Stimulated activated CD4-positive, alpha-beta T cell treated with anti-CD3 and anti-CD28 coated beads, Interleukin-4, amount 100 ng/mL, for 24 hours (primary cell): ENCODE data around the gene PREP.

Experiments
- DNase-seq: peaks from one replicate; pipeline ENCODE4 v3.0.0-alpha.2; 2020

The PREP gene

GRCh38 chr6:105391705-105392104, 11.2 kb downstream of the PREP start:
- DNase-seq: no peak

- DNase-seq: no peak
Observed at GRCh38 chr6:105389543-105389942, 13.3 kb downstream of the PREP start.

DNA sequence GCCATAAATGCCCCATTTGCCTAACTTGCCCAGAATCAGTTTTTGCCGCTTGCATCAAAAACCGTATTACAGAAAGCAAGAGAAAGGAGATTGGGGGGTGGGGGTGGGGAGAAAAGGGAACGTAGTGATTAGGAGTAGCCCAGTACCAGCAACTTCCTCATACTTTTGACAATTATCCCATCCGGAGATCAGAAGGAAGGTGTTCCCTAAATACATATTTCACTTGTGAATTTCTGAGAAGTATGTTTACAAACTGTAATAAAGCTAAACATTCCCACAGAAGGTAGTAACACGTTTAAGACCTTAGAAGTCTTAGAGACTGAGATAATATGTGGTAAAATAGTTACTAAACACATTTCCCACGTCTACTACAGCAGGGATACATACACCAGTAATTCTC, 14.5 kb downstream of the PREP start:
- DNase-seq: no peak

DNA sequence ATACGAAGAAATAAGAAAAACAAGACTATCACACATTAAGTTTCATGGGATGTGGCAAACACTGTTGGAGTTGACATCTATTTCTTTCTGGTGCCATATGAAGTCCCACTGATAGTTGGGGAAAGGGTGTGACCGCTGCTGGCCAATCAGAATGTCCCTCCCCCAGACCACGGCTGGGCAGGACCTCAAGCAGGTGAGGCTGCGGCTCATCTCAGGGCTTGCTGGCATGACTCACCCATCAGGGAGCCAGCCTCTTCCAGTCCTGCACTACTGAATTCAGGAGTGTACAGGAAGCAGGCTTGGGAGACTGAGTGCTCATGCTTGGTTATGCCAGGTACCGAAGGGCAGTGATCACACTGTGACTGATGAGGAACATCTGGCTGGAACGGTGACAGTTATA, 18.9 kb downstream of the PREP start:
- DNase-seq: no peak

DNA sequence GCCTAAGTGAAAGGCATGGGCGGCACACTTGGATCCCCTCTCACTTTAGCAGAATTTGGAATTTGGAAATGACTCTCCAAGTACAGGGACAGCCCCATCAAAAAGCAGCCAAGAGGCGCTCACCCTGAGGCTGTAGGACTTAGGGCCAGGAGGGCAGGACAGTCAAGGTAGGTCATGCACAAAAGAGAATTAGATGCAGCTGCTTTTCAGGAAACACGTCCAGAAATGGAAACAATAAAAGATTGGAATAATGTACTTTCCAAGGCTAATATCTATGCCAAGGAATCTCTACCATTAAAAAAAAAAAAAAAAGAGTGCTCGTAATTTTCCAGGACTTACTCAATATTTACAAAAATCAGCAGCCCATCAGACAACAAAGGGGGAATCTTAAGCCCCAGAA, 19.9 kb downstream of the PREP start:
- DNase-seq: no peak

DNA sequence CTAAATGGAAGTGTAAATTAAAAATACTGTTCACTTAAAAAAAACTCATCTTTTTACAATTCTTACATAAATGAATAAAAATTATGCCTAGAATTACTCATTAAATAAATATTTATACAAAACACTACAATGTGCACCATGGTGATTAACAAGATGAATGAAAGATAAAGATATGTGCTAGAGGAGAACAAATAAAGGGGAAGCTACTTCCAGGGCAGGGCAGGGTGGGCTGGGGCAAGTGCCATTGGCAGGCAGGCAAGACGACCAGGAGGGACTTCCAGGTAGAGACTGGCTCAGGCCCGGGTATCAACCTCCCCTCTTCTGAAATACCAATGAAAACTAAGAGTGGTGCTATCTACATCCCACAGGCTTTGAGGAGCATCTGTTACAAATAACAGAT, 20.4 kb downstream of the PREP start:
- no peak for DNase-seq

DNA sequence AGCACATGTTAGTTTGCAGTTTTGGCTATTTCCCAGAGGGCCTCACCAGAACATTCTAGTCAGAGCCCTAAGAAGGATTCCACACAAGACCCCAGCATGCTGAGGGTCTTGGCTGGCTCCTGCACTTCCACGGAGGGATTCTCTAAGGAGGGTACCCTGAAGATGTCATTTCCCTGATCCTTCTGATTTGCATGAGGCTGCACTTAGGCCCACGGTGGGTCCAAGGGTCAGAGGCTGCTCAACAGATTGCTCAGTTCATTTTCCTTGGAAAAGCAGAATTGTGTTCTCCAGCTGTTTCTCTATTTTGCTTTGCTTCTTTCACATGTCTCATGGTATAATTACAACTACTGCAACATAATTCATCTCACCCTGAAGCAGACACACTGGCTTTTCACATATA, 22.2 kb downstream of the PREP start:
- no peak for DNase-seq

- no peak for DNase-seq
Observed at GRCh38 chr6:105375797-105376196, 27.1 kb downstream of the PREP start.

GRCh38 chr6:105374010-105374420, 28.9 kb downstream of the PREP start:
- DNase-seq: no peak

DNA sequence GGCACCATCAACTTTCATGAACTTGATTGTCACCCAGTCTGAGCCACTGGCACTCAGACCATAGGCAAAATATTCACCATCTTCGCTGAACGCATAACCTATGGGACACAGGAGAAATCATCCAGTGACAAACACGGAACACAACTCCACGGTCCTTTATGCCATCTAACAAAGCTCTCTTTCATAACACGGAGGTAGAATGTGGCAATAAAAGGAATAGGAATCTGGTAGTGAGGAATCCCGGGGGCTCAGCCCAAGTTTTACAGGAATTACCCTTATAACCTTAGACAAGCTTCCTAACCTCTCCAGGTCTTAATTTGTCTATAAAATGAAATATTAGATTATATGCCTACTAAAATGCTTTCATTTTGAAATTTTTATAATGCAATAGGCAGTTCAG, 29.4 kb downstream of the PREP start:
- DNase-seq: no peak

GRCh38 chr6:105372849-105373182, 30.1 kb downstream of the PREP start:
- DNase-seq: no peak

DNA sequence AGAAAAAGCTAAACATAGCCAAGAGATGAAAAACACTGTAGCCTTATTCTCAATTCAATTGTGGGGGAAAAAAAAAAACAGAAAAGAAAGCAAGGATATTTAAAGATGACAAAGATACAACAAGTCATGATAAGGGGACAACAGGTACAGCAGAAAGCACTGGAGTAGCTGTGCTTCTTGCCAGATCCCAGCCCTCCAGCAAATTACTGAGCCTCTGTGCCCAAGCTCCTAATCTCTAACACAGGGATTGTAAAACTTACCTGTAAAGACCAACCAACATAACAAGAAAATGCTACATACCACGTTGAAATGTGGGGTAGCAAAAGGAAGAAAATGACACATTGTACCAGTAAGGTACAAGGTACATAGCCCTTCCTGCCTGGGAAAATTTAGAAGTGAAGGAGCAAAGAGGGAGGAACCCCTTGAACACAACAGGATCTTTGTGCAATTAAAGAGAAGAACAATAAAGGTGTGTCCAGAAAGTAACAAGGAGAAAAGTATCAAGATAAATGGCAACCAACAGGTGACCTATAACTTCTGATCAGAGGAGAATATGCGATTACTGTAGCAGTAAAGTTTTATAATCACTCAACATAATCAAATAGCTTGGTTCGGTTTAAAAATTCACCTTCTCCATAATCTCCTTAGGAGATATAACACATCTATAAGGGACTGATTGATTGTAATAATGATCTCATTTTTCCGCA, 30.6 kb downstream of the PREP start:
- no peak for DNase-seq

GRCh38 chr6:105370351-105370750, 32.5 kb downstream of the PREP start:
- no peak for DNase-seq

GRCh38 chr6:105369145-105369544, 33.7 kb downstream of the PREP start:
- no peak for DNase-seq

DNA sequence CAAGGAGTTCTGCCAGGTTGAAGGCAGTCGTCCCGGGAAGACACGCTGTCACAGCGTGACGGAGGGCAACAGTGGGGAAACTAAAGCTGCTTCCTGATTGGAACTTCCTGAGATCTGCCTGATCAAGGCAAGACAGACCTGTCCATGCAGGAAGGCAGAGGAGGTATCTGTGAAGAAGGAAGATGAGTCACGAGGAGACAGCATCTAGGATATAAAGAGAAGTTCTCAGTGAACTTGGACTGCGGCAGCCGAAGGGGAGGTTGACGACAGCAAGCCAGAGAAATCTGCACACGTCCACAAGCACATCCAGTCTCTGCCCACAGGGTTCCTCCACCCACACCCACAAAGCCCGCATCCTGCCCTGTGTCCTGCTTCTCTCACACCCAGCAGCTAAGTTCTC, 38.6 kb downstream of the PREP start:
- no peak for DNase-seq

- DNase-seq: no peak
Observed at GRCh38 chr6:105363100-105363754, 39.7 kb downstream of the PREP start.

- DNase-seq: no peak
Observed at GRCh38 chr6:105359419-105360370, 43.2 kb downstream of the PREP start.

GRCh38 chr6:105357165-105357564, 45.7 kb downstream of the PREP start:
- DNase-seq: no peak

GRCh38 chr6:105352037-105352617, 50.8 kb downstream of the PREP start:
- no peak for DNase-seq

DNA sequence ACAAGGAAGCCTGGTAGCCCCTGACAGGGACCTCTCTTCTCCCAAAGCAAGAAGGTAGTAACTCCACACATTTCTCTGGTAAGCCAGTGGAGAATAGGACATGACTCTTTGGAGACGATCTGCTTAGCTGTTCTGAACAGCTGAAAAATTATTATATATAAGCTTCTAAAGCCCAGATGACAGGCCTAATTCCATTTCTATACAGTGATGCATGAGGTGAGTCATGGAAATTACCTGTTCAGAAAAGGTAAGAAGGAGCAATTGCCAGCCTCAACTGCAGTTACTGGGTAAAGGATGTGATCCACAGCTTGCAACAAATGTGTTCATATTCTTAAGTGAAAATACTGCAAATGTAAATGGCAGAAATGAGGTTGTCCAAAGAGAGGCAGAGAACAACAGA, 54.0 kb downstream of the PREP start:
- no peak for DNase-seq

DNA sequence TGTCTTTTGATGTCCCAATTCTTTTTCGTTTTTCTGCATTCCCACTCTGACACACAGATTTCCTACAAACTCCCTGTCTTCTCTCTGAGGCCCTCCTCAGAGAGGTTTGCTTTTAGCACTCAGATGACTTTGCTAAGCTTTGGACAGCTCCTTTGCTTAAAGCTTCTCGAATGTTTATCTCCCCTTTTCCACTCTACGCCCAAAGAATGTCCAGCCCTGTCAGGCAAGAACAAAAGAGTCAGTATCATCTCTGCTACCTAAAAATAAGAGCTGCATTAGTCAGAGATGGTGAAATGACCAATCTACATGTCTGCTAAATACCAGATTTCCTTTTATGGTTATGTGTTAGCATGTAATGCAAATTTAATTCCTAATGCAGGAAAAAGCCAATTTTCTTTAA, 56.8 kb downstream of the PREP start:
- no peak for DNase-seq

DNA sequence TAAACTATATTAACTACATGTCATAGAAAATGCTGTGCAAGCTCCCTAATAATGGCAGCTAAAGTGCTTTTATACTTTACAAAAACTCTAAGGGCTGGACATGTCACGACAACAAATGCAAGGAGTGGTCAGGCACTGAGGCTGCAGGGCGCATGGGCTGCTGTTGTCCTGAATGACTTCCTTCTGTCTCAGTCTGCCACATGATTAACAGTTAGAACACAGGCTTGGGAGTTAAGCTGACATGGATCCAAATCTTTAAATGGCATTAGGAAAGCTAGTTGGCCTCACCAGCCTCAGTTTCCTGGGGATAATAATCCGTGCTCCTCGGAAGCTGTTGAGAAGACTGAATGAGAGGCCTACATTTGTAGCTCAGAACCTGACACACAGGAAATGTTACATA, 57.4 kb downstream of the PREP start:
- DNase-seq: no peak

- no peak for DNase-seq
Observed at GRCh38 chr6:105344881-105345370, 58.0 kb downstream of the PREP start.
